ENCODE measurements around the gene STK32C. TPM values are rescaled to one million over a fixed set of nuclear protein-coding genes. Genes with fewer than 3 reads are reported as not detected.

STK32C gene
- total RNA-seq, 6 experiments from 2014 or later = 1.6 to 3.5 (median 2.1) TPM

DNA sequence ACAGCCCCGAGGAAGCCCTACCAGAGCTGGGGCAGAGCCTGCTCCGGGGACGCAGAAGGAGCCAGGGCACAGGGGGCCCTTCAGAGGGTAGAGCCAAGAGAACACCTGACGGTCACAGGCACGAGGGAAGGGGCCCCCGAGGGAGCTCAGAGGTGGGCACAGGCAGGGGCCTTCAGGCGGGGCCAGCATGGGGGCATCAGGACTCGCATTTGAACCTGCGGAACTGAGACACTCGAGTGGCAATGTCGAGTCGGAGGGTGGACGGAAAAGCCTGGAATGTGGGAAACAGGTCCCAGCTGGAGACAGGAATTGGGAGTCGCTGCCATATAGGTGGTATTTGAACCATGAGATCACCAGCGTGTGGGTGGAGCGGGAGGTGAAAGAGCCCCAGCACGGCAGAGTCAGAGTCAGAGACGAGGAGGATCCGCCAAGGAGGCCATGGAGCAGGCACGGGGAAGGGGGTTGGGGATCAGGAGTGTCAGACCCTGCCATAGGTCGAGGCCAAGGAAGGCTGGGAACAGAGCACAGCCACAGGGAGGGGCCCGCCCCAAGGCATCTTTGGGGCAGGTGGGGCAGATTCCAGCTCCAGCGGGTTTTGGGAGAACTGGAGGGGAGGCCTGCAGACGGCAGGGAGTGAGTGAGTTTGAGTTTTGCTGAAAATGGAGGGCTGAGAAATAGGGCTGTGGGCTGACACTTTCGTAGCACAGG lies 13.8 kb downstream of the STK32C start:
- no peak for TF ChIP-seq POLR2A (IDR thresholded peaks at IDR 0.05)
- TF ChIP-seq, protein P1, sequence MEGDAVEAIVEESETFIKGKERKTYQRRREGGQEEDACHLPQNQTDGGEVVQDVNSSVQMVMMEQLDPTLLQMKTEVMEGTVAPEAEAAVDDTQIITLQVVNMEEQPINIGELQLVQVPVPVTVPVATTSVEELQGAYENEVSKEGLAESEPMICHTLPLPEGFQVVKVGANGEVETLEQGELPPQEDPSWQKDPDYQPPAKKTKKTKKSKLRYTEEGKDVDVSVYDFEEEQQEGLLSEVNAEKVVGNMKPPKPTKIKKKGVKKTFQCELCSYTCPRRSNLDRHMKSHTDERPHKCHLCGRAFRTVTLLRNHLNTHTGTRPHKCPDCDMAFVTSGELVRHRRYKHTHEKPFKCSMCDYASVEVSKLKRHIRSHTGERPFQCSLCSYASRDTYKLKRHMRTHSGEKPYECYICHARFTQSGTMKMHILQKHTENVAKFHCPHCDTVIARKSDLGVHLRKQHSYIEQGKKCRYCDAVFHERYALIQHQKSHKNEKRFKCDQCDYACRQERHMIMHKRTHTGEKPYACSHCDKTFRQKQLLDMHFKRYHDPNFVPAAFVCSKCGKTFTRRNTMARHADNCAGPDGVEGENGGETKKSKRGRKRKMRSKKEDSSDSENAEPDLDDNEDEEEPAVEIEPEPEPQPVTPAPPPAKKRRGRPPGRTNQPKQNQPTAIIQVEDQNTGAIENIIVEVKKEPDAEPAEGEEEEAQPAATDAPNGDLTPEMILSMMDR (IDR thresholded peaks at IDR 0.05) = no peak
- Histone ChIP-seq H3K4me1 (no peaks in the 10 kb centered on the region), H3K27me3 (no peaks in the 10 kb centered on the region), H3K9me3 (no peaks in the 10 kb centered on the region), H3K36me3 (no peaks in the 10 kb centered on the region), H3K4me3 (no peak overlapping the region), H3K27ac (no peak overlapping the region)
- ATAC-seq (no peak), DNase-seq (peak in 1 of 3 donors; percentile 45)
- 74% methylated on average over 17 of the region's 25 CpGs for WGBS (ENCODE audit: insufficient coverage, low coverage, low lambda C conversion rate, missing lambda C conversion rate)
- intact Hi-C loops (cut with DNase I) = no loop called here

DNA sequence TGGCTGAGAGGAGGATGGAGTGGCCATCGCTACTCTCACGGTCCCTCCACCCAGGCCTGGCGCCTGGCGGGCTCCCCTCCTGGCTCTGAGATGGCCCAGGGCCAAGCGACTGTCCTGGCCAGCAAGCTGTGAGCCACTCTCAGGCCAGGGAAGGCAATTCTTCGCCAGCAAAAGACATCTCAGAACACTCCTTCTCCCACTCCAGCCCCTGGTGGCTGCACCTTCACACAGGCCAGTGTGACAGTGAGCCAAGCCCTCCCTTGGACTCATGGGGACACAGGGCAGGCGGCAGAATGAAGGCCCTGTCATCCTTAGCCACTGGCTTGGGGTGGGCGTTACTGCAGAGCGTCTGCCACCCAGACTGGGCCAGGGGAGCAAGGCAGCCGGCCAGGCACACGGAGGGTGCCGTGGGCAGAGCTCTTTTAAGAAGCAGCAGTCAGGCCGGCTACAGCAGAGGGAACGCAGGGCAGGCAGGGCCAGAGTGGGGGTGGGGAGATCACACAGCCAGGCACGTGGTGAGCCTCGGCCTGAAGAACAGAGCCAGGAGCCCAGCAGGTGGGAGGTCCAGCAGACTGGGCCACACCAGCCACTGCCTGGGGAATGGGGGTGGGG lies 14.4 kb downstream of the STK32C start:
- H3K9me3 ChIP-seq = no peaks in the 10 kb centered on the region
- WGBS (ENCODE audit: insufficient coverage, low coverage, low lambda C conversion rate, missing lambda C conversion rate) = 56% methylated on average over 8 of the region's 16 CpGs
- intact Hi-C loops (cut with DNase I) = no loop called here
- H3K27ac ChIP-seq = no peak overlapping the region
- no peak for DNase-seq
- H3K4me1 ChIP-seq = no peaks in the 10 kb centered on the region
- no peaks in the 10 kb centered on the region for H3K36me3 ChIP-seq
- H3K4me3 ChIP-seq = no peak overlapping the region
- no peaks in the 10 kb centered on the region for H3K27me3 ChIP-seq
- TF ChIP-seq, protein P1 (IDR thresholded peaks at IDR 0.05) = no peak
- TF ChIP-seq POLR2A (IDR thresholded peaks at IDR 0.05) = no peak
- no peak for ATAC-seq

DNA sequence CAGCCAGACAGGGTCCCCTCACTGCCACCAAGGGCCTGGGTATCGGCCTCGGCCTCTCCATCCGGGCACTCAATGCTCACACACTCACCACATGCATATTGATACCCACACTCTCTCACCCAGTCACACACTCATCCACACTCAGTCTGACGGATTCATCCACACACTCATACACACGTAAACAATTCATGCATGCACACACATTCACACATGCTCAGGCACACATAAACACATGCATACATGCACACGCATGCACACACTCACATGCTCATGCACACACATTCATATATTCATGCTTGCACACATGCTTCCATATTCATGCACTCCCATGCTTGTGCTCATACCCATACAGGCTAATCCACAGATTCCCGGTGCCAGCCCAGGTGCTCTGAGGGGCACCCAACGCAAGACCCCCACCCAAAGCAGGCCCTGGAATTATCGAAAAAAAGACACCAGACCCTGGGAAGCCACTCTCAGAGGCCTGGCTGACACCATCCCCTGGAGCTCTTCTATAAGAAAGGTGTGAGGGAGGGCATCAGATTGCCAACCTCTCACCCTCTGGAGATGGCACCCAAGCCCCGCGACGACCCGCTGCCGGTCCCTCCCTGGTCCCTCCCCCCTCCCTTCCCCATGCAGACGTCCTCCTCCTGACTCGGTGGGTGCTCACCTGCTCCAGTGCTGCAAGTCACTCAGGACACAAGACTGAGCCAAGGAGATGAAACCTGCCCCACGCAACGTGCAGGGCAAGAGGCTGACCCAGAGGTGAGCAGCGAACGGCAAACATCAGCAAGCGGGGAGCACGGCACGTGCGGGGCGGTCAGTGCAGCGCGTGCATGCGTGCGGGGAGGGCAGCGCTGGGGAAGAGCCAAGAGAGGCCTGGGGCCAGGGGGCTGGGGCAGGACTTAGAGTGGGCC lies 15.2 kb downstream of the STK32C start:
- Histone ChIP-seq H3K4me1 (no peaks in the 10 kb centered on the region), H3K27me3 (no peaks in the 10 kb centered on the region), H3K36me3 (no peaks in the 10 kb centered on the region), H3K9me3 (no peaks in the 10 kb centered on the region), H3K4me3 (no peak overlapping the region), H3K27ac (no peak overlapping the region)
- TF ChIP-seq, protein P1 (IDR thresholded peaks at IDR 0.05) = no peak
- TF ChIP-seq POLR2A (IDR thresholded peaks at IDR 0.05) = no peak
- ATAC-seq (no peak), DNase-seq (peak in 1 of 3 donors; percentile 25)
- 58% methylated on average over 8 of the region's 30 CpGs for WGBS (ENCODE audit: insufficient coverage, low coverage, low lambda C conversion rate, missing lambda C conversion rate)
- intact Hi-C loops (cut with DNase I) = no loop called here

DNA sequence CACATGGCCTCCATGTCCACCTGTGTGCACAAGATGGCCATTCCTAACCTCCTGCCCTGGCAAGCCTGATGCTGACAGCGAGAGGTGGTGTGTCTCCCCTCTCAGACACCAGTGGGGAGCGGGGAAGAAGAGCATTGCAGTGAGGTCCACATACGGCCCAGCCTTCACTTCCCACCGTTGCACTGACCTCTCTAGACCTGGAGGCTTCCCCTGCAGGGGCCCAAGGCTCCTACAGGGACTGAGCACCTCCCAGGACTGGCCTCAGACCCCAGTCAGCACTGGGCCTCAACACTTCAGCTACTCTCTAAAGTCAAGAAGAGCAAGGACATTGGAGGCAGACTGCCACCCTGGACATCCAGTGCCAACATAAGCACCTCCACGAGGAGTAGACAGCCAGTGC lies 15.9 kb downstream of the STK32C start:
- Histone ChIP-seq H3K9me3 (no peaks in the 10 kb centered on the region), H3K4me1 (no peaks in the 10 kb centered on the region), H3K27ac (no peak overlapping the region), H3K27me3 (no peaks in the 10 kb centered on the region), H3K36me3 (no peaks in the 10 kb centered on the region), H3K4me3 (no peak overlapping the region)
- TF ChIP-seq, protein P1 (IDR thresholded peaks at IDR 0.05) = no peak
- no peak for TF ChIP-seq POLR2A (IDR thresholded peaks at IDR 0.05)
- 40% methylated on average over 1 of the region's 5 CpGs for WGBS (ENCODE audit: insufficient coverage, low coverage, low lambda C conversion rate, missing lambda C conversion rate)
- no peak for ATAC-seq
- peak in 1 of 3 donors; percentile 41 for DNase-seq
- intact Hi-C loops (cut with DNase I) = no loop called here

All from right lobe of liver (tissue), 6 donors.